GF-D8 (cell line): ENCODE results near the gene ASCC3.

Experiments
- DNase-seq: peaks from one replicate; lab custom pipeline; 2025; lab: John Stamatoyannopoulos, UW

Gene ASCC3

DNA sequence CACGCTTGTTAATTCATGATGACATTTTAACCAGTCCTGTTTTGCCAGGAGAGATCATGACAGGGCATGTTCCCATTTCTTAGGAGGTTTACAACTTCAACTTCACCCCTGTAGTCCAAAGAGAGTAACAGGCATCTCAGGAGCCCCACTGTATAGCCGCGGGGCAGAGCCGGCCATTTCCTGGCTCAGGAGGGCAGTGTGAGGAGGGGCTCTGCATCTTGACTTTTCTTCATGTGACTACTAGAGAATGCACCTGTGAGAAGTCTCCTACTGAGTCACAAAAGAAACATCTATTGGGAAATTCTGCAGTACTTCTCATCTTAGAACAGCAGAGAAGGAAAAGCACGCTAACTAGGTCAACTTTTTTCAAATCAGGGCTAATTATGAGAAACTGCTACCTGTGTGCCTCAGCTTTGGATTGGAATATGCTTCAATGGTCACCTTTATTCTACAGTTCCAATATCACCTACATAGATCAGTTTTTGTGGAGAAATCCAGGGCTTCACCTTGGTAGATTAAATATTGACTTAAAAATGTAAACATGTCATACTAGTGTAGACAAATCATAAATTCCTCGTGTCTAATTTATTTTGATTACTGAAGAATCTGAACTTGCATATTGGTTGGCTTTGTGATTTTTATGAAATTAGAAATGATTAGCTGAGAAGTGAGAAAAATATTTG, 387.8 kb downstream of the ASCC3 start:
- no peak for DNase-seq

DNA sequence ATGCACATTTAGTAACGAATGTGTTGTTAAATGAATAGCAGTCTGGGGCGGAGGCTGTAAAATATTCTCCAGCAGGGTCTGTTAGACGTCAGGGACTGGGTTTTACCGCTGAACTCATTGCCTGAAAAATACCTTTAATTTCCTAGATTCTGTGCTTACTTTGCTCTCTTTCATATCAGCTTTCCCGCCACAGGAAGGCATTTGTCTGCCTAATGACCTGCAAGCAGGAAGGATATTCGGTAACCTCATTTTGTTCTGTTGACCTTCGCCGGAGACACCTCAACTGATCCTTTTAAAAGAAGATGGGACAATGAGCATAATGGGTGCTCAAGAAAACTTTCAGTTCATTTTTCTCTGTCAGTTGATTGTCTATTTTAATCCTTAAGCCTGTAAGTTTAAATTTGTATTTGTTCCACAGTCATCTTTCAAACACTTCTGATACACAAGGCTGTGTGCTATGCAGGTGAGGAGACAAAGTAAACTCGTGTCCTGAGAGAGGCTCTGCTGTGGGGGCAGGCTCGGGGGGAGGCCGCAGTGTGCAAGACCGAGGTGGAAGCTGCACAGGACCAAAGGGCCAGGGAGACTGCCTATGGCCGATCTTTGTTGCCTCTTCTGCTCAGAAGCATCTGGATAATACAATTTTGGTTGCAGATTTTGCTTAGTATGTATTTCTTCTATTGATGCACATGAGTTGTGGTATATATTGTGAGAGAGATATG, 389.0 kb downstream of the ASCC3 start:
- DNase-seq, result no peak

DNA sequence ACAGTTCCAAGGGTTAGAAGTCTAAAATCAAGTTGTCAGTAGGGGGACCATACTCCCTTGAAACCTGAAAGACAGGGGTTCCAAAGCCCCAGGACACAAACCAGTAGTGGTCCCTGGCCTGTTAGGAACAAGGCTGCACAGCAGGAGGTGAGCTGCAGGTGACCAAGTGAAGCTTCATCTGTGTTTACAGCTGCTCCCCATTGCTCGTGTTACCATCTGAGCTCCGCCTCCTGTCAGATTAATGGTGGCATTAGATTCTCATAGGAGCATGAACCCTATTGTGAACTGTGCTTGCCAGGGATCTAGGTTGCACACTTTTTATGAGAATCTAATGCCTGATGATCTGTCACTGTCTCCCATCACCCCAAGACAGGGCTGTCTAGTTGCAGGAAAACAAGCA, 391.1 kb downstream of the ASCC3 start:
- DNase-seq, result no peak

DNA sequence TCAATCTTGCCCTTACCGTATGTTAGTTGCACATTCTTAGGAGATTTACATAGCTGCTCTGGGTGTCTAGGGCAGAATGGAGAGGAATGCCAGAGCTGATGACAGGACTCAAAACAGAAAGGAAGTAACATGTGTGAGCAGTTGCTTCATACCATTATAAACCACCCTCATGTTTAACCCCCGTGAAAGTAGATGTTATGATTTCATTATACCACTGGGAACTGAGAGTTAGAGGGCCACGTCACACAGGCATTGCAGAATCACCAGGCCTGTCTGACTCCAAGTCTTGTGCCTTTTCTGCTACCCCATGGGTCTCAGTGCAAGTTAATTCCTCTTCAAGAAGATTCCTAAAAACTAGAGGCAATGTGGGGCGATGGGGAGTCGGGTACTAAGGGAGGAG, 392.9 kb downstream of the ASCC3 start:
- no peak for DNase-seq

DNA sequence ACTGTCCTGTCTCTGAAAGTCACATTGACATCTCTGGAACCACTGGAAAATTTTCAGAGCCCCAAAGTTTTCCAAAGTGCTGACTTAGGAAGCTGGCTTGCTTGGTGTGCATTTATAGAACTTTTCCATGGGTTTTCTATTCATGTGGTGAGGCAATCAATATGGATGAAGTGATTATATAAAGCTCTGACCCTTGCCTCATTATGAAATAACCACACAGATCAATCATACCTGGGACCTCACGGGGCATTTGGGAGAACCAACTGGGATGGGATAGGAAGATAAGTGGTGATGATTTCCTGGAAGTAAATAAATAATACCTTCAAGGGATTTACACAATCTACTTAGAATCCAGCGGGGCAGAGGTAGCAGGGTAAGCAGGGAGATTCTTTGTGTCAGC, 393.5 kb downstream of the ASCC3 start:
- no peak for DNase-seq

DNA sequence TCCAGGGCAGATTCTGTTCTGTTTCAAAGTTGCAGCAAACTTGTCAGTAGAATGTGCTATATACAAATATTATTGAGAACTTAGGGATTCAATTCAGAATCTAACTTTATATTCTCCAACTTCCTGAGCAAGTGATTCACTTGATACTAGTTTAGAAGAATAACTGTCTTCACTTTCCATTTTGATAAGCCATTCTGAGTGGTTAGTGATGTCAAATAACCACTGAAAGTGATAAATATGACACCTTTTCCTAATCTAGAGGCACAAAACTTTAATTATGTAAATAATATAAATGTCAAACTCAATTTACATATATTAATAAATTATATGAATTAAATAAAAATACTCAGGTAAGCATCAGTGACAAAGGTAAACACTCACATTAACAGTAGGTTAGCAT, 395.9 kb downstream of the ASCC3 start:
- no peak for DNase-seq

DNA sequence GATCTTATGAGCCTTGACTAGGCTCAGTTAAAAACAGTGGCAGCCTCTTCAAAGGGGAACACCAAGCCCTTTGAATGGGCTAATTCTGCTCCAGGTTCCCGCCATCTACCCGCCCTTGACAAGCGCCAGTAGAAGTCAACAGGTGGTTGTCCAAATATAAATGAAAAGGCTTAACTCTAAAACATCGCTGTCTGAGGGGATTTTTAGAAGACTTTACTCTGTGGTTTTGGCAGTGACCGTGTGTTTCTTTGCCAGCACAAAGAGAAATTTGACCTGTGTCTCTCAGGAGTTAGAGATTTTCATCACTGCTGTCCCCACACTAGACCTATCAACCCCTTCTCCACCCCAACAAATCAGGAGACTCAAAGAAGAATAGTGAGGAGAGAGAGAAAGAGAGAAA, 396.7 kb downstream of the ASCC3 start:
- DNase-seq, result no peak

DNA sequence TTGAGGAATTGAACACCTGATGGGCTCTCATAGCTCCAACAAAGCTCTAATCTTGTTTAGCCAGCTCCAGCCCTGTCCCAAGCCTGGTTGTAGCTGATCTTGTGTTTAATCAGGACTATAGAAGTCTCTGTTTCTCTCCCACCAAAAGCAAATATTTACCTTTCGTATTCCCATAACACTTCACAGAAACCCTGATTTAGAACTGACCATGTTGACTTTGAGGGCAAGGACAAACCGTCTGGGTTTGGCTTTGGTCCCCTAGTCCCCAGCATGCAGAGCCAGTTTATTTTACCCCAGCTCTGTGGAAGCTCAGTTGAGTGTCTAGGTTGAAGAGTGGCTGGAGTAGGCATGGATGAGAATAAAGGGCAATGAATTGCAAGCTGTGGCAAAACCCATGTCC, 398.4 kb downstream of the ASCC3 start:
- DNase-seq, result no peak

DNA sequence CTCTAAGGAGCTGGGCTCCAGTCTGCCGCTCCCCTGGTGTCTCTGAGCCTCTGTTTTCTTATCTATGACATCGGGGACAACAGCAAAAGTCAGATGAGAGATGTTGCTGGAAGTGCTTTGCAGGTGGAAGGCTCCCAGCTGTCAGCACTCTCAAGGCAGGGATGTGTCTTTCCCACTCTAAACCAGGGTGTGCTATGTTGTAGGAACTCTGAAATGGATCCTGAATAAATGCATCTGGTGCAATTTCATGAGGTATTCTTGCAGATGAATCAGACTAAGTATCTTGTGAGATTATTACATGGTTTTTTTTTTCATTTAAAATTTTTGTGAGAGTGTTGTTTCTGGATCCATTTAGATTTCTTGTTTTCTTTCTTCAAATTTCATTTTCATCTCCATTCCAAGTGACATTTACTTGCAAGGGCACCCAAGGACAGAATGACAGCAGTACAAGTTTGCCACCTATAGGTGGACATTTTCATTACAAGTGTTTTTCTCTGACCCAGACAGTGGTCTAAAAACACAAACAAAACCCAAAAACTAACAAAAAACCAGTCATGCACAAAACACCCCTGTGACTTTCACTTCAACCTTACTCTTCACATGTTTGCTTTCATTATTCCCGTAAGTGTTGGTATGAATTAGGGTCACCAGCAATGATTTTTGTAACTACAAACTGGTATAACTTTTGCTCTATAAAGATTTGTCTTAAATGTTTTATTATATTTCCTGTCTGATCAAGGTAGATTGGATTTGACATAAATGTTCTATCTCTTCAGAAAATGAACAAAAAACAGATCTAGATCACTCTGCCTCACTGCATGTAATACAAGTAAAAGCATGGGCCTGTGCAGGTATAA, 401.7 kb downstream of the ASCC3 start:
- no peak for DNase-seq

DNA sequence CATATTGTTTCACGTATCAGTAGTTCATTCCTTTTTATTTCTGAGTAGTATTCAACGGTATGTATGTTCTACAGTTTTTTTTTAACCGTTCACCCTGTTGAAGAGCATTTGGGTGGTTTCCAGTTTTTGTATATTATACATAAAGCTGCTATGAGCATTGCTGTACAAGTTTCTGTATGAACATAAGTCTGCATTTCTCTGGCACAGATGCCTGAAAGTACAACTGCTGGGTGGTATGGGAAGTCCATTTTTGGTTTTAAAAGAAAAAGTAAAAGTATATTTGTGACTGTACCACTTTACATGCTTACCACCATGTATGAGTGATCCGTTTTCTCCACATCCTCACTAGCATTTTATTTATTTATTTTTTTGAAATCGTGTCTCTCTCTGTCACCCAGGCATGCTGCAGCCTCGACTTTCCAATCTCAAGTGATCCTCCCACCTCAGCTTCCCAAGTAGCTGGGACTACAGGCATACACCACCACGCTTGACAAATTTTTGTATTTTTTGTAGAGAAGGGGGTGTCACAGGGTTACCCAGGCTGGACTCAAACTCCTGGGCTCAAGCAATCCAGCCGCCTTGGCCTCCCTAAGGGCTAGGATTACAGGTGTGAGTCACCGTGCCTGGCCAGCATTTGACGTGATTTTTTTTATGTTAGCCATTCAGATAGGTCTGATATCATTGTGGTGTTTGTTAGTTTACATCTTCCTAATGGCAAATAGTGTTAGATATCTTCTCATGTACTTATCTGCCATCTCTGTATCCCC, 405.4 kb downstream of the ASCC3 start:
- no peak for DNase-seq

DNA sequence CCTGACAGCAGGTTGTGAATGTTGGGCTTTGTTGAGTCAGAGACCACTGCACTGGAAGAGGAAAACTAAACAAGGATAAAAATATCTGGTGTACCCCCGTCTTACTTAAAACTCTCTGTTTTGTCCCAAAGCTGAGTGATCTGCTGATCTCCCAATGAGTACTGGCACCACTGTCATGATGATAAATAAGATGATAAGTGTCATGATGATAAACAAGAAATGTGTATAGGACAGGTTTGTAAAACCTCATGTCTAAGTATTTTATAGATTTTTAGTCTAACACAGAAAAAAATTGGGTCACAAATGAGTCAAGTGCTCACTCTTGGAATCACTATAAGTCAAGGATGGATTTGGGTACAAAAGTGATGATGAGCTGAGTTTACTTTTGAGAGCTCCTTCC, 407.9 kb downstream of the ASCC3 start:
- DNase-seq, result no peak

DNA sequence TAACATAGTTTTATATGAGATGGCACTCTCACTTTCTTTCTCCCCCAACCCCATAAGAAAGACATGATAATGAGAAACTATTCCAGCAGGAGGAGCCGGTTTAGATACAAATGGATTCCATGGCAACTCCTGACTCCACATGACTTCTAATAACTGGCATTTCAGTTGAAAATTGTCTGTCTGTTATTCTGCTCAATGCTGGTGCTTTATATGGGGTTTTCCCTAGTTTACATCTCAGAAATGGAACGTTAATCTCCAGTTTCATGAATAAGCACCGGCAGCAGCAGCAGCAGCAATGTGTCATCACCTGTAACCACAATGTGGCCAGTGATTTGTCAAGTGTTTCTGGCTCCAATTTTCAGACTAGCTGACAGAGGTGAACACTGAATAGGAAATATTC, 408.5 kb downstream of the ASCC3 start:
- DNase-seq, result no peak

DNA sequence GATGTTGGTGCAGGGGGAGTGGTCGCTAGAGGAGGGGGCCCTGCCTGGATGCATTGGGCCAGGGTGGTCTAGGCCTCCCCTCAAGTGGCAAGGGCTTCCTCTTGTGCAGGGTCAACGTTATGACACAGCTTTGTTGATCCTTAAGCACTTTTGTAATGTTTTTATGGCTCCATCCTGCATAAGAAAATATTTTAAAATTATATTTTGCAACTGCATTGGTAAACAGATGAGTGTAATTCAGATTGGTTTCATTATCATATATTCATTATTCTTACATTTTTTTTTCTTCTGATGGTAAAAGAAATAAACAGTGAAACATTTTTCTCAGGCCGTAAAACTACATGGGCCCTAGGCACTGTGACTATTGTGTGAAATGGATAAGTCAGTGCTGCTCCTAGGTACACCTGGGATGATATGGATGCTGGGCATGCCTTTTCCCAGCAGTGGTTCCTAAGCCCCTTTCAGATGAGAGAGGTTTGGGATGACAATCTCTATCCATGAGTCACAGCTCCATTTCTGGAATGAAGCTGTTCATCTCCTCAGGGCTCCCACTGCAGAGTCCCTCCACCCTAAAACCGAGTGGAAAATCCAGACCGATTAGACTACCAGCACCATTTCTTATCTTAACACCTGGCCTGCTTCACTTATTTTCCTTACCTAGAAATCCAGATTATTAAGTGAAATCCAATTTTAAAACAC, 410.6 kb downstream of the ASCC3 start:
- no peak for DNase-seq

DNA sequence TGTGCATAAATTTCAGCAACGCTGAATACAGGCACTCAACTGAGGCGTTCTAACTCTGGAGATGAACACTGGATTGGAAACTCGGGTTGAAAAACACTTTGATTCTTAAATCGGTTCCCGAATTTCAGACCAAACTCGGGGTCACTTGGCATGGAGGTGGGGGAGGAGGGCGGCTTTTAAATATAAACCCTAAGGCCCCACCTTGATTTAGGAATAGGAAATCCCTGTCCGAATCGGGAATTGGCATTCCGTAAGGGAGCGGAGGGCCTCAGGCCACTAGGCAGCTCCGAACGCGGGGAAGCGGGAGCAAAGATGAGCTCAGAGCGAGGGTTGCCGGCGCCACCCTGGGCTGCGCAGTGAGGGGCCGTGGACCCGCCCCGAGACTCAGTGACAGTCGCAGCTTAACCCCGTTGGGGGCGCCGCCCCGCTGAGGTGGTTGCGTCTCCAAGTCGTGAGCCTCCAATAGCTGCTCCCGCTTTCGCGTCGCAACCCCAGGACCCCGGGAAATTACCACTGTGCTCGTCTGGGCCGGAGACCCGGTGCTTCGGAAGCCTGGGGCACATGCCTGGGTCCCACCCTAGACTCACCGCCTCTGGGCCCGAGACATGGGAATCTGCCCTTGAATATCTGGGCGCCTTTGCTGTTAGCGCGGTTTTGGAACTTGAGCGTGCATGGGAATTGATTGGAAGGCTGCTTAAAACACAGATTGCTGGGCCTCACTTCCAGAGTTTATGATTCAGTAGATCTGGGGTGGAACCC, 411.8 kb downstream of the ASCC3 start:
- DNase-seq, result no peak

DNA sequence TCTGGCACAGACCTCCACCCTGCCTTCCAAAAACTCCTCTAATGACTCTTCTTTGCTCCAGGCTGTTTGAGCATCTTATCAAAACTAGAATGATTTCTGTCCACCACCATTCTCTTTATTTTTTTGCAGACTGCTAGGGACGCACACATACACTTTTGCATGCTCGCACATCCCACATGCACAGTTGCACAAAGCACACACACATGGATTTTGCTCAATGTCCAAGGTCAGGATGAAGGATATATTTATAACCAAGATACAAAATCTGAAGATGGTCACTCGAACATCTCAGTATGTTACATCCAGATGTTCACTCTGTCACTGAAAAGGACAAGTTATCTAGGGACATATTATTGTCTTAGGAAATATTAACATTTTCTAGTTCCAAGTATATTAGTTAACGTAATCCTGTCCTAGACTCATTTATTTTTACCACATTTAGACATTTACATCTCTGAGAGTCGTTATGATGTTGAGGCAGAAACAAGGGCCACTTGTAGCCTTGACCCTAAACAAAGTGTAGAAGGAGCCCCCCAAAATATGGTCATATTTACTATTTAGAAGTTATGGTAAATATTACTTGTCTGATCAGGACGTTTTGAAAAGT, 413.0 kb downstream of the ASCC3 start:
- no peak for DNase-seq

DNA sequence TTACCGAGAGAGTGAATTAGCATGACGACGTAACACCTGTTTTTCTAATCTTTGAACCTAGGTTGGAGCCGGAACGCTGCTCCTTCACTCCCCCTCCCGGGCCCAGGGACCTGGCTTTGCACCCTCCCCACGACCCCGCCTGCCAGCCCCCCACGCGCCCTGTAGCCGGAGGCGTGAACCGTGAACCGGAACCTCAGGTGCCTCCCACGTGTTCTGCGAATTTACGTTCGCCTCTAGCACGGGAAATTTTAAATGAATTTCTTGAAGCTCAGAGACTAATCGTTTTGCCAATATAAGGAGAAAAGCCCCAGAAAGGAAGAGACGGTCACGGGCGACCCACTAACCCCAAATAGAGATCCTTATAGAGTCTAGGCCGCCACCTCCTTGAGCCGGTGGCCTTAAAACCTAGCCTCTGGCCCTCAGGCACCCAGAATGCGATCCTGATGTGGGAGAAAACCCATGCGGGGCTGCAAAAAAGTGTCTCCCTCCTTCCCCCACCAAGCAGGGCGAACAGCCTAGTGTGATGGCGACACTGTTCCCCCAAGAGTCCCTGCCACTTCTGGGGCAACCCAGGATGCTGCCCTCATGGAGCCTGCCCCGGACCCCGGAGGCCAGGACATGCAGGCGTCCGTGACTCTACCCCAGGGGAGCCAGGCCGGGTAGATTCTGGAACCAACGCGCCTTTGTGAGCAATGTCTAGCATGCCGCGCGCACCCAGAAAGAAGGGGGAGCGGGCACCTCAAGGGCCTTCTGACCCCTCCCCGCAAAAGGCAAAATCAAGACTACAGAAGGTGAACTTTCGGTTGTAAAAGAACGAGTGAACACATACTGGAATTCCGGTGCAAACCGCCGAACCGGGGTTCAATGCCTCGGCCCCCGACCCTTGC, 413.8 kb downstream of the ASCC3 start:
- DNase-seq, result no peak

DNA sequence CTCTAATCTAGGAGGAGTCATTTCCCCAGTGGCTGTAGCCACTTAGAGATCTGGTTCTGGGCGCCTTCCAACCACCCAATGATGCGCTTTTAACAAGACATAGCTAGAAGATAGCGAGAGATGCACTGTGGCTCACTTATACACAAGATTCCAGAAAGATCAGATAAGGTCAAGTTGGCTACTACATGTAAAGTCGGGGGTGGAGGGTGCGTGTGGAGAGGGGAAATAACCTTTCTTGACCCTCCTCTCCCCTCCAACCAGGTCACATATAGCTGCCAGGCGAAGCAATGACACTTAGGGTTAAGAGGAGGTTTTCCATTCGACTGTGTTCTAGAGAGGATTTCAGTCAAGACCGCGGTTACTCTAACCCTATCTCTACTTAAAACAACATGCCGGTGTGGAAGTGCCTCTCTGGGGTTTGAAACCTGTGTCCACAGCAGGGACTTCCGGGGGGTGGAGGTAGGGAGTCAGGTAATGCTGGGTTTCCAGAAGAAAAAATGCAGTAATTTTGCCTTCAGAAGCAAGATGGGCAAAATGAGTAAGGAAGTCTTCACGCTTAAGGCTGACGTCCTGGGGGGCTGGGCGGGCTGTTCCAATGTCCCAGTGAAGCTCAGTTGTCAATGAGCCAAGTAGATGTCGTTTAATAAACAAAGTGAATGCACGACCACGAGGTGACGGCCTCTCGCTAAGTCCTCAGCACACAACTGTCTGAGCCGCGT, 414.6 kb downstream of the ASCC3 start:
- DNase-seq, result no peak

DNA sequence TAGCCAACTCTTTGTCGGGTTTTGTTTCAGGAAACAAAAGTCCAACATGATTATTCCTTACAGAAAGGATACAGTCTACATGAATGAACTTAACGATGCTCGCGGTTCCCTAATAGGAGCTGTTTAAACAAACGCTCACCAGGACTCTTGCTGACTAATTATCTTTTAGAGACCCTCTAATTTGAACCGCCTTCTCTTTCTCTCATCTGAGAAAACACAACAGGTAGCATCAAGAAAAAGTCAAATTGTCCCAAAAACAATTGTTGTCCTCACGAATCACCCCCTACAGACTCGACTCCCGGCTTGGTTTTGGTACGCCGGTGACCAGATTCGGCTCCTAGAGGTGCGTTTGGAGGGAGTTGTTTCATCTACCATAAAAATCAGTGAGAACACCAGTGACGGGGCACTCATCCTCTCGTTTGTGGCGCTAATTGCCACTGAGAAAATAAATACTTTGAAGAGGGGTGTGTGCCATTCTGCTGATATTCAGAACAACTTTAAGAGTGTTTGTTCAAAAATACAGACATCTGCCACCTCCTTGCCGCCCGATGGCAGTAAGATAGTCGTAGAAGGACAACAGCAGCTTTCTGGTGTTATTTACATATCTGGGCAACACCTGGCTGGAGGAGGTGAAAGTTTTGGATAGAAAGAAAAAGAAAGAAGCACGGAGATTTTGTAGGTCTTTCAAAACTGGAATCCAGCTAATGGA, 415.3 kb downstream of the ASCC3 start:
- no peak for DNase-seq
